Measurements from ENCODE around the gene TMCO4. TPM values are rescaled to one million over a fixed set of nuclear protein-coding genes. Genes with fewer than 3 reads are reported as not detected.

The TMCO4 gene
- total RNA-seq, 1 donor from 2014 or later: 1.8 TPM

DNA sequence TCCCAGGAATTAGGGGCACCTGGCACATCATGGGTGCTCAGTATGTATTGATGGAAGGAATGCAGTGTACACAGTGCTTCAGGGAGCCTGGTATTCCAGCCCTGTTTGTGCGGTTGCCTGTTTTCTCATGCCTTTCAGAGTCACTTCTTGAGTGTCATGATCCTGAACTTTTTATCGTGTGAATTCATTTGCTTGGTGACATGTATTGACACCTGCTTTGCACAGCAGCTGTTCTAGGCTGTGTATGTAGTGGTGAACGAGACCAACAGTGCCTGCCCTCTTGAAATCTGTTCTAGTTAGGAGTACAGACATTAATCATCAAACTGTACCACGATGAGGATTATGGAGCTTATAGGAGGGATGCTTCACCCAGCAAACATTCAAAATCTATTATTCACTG is 128.9 kb downstream of the TMCO4 start:
- Histone ChIP-seq H3K27ac (ENCODE audit: low read depth, low read length) (no peak overlapping the region), H4K20me1 (ENCODE audit: insufficient read depth, low read length) (no peaks in the 10 kb centered on the region), H3K4me3 (ENCODE audit: insufficient read depth, low read depth, low read length) (no peak overlapping the region), H2AFZ (ENCODE audit: low read depth, low read length) (no peak overlapping the region), H3K36me3 (ENCODE audit: insufficient read depth, low read length) (no peaks in the 10 kb centered on the region), H3K79me2 (ENCODE audit: insufficient read depth, low read length) (no peaks in the 10 kb centered on the region), H3K9me3 (ENCODE audit: insufficient read depth, low read depth, low read length) (no peaks in the 10 kb centered on the region), H3K27me3 (ENCODE audit: insufficient read depth, low read length) (peaks cover 43% of the 10 kb centered on the region), H3K9ac (ENCODE audit: low read length) (no peak overlapping the region), H3K4me1 (ENCODE audit: insufficient read depth, low read length) (no peaks in the 10 kb centered on the region), H3K4me2 (ENCODE audit: low read length) (no peak overlapping the region)
- Mint-ChIP-seq H3K4me3 (ENCODE audit: unreplicated experiment) (no peak overlapping the region), H3K4me1 (ENCODE audit: low read depth, unreplicated experiment) (no peaks in the 10 kb centered on the region), H3K36me3 (ENCODE audit: low read depth, unreplicated experiment) (peaks cover 2% of the 10 kb centered on the region), H3K27me3 (ENCODE audit: low read depth, unreplicated experiment) (peaks cover 84% of the 10 kb centered on the region), H3K27ac (ENCODE audit: unreplicated experiment) (no peak overlapping the region), H3K9me3 (ENCODE audit: unreplicated experiment) (no peaks in the 10 kb centered on the region)
- DNase-seq (ENCODE audit: low read depth): no peak
- FAIRE-seq: no peak
- TF ChIP-seq, protein P1, sequence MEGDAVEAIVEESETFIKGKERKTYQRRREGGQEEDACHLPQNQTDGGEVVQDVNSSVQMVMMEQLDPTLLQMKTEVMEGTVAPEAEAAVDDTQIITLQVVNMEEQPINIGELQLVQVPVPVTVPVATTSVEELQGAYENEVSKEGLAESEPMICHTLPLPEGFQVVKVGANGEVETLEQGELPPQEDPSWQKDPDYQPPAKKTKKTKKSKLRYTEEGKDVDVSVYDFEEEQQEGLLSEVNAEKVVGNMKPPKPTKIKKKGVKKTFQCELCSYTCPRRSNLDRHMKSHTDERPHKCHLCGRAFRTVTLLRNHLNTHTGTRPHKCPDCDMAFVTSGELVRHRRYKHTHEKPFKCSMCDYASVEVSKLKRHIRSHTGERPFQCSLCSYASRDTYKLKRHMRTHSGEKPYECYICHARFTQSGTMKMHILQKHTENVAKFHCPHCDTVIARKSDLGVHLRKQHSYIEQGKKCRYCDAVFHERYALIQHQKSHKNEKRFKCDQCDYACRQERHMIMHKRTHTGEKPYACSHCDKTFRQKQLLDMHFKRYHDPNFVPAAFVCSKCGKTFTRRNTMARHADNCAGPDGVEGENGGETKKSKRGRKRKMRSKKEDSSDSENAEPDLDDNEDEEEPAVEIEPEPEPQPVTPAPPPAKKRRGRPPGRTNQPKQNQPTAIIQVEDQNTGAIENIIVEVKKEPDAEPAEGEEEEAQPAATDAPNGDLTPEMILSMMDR (IDR thresholded peaks at IDR 0.05; ENCODE audit: insufficient read depth, low read depth, low read length): no peak
- TF ChIP-seq EZH2 (IDR thresholded peaks at IDR 0.05; ENCODE audit: insufficient read depth, low read length): no peak

DNA sequence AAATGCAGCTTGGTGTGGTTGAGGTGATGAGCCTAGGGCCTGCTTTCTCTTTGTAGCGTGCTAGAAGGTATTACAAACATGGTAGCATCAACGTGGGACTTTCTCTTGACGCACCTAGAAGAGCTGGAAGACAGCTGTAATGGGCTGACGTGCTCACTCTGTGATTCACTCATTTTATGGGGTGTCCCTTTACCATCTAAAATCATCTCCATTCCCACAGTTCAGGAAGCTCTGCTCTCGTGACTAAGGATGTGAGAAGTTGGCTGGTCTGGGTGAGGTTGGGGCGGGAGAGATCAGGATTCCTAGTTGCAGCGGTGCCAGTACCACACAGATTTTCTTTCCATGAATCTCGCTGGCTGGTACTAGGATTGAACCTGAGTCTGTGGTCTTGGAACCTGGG is 130.8 kb downstream of the TMCO4 start:
- Mint-ChIP-seq H3K4me1 (ENCODE audit: low read depth, unreplicated experiment) (no peaks in the 10 kb centered on the region), H3K27me3 (ENCODE audit: low read depth, unreplicated experiment) (peaks cover 72% of the 10 kb centered on the region), H3K36me3 (ENCODE audit: low read depth, unreplicated experiment) (peaks cover 2% of the 10 kb centered on the region), H3K27ac (ENCODE audit: unreplicated experiment) (no peak overlapping the region), H3K9me3 (ENCODE audit: unreplicated experiment) (no peaks in the 10 kb centered on the region), H3K4me3 (ENCODE audit: unreplicated experiment) (no peak overlapping the region)
- Histone ChIP-seq H3K27me3 (ENCODE audit: insufficient read depth, low read length) (peaks cover 50% of the 10 kb centered on the region), H3K4me3 (ENCODE audit: insufficient read depth, low read depth, low read length) (no peak overlapping the region), H3K36me3 (ENCODE audit: insufficient read depth, low read length) (no peaks in the 10 kb centered on the region), H3K9ac (ENCODE audit: low read length) (no peak overlapping the region), H3K79me2 (ENCODE audit: insufficient read depth, low read length) (no peaks in the 10 kb centered on the region), H3K27ac (ENCODE audit: low read depth, low read length) (no peak overlapping the region), H2AFZ (ENCODE audit: low read depth, low read length) (no peak overlapping the region), H4K20me1 (ENCODE audit: insufficient read depth, low read length) (peaks cover 5% of the 10 kb centered on the region), H3K9me3 (ENCODE audit: insufficient read depth, low read depth, low read length) (no peaks in the 10 kb centered on the region), H3K4me1 (ENCODE audit: insufficient read depth, low read length) (no peaks in the 10 kb centered on the region), H3K4me2 (ENCODE audit: low read length) (no peak overlapping the region)
- no peak for DNase-seq (ENCODE audit: low read depth)
- no peak for FAIRE-seq
- no peak for TF ChIP-seq EZH2 (IDR thresholded peaks at IDR 0.05; ENCODE audit: insufficient read depth, low read length)
- TF ChIP-seq, protein P1 (IDR thresholded peaks at IDR 0.05; ENCODE audit: insufficient read depth, low read depth, low read length): no peak

DNA sequence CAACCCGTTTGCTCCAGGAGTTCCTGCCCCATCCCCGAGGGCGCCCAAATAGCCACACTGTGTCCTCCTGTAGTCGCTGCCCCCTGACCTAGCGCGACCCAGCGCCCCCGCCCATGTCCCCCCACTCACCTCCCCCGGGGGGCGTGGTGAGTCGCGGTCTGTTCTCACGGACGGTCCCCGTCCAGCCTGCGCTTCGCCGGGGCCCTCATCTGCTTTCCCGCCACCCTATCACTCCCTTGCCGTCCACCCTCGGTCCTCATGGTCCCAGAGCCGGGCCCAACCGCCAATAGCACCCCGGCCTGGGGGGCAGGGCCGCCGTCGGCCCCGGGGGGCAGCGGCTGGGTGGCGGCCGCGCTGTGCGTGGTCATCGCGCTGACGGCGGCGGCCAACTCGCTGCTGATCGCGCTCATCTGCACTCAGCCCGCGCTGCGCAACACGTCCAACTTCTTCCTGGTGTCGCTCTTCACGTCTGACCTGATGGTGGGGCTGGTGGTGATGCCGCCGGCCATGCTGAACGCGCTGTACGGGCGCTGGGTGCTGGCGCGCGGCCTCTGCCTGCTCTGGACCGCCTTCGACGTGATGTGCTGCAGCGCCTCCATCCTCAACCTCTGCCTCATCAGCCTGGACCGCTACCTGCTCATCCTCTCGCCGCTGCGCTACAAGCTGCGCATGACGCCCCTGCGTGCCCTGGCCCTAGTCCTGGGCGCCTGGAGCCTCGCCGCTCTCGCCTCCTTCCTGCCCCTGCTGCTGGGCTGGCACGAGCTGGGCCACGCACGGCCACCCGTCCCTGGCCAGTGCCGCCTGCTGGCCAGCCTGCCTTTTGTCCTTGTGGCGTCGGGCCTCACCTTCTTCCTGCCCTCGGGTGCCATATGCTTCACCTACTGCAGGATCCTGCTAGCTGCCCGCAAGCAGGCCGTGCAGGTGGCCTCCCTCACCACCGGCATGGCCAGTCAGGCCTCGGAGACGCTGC is 133.9 kb downstream of the TMCO4 start:
- Histone ChIP-seq H4K20me1 (ENCODE audit: insufficient read depth, low read length) (peaks cover 7% of the 10 kb centered on the region), H3K9me3 (ENCODE audit: insufficient read depth, low read depth, low read length) (no peaks in the 10 kb centered on the region), H3K27me3 (ENCODE audit: insufficient read depth, low read length) (peaks cover 58% of the 10 kb centered on the region), H2AFZ (ENCODE audit: low read depth, low read length) (no peak overlapping the region), H3K4me1 (ENCODE audit: insufficient read depth, low read length) (no peaks in the 10 kb centered on the region), H3K4me2 (ENCODE audit: low read length) (peak overlapping the region; percentile 74), H3K79me2 (ENCODE audit: insufficient read depth, low read length) (no peaks in the 10 kb centered on the region), H3K9ac (ENCODE audit: low read length) (no peak overlapping the region), H3K4me3 (ENCODE audit: insufficient read depth, low read depth, low read length) (no peak overlapping the region), H3K36me3 (ENCODE audit: insufficient read depth, low read length) (no peaks in the 10 kb centered on the region), H3K27ac (ENCODE audit: low read depth, low read length) (no peak overlapping the region)
- Mint-ChIP-seq H3K36me3 (ENCODE audit: low read depth, unreplicated experiment) (peaks cover 2% of the 10 kb centered on the region), H3K4me1 (ENCODE audit: low read depth, unreplicated experiment) (no peaks in the 10 kb centered on the region), H3K4me3 (ENCODE audit: unreplicated experiment) (no peak overlapping the region), H3K9me3 (ENCODE audit: unreplicated experiment) (no peaks in the 10 kb centered on the region), H3K27me3 (ENCODE audit: low read depth, unreplicated experiment) (peaks cover 70% of the 10 kb centered on the region), H3K27ac (ENCODE audit: unreplicated experiment) (no peak overlapping the region)
- FAIRE-seq (no peak), DNase-seq (ENCODE audit: low read depth) (no peak)
- peak; percentile 98 for TF ChIP-seq EZH2 (IDR thresholded peaks at IDR 0.05; ENCODE audit: insufficient read depth, low read length)
- TF ChIP-seq, protein P1 (IDR thresholded peaks at IDR 0.05; ENCODE audit: insufficient read depth, low read depth, low read length): no peak
